HepG2 (cell line): ENCODE results near the gene ELP1. TPM values are rescaled to one million over a fixed set of nuclear protein-coding genes. Genes with fewer than 3 reads are reported as not detected.
A peak's percentile ranks its signal among the peaks of the same experiment; 100 is the strongest.

Experiments used
- AHR ChIP-seq: IDR thresholded peaks from 2 replicates; pipeline ENCODE4 v1.6.1; 2018; ENCODE audit warnings: missing genetic modification reagents, missing compliant biosample characterization
- BRCA1 ChIP-seq: sonication (generic); formaldehyde crosslinking; IDR thresholded peaks from 2 replicates; pipeline ENCODE4 v1.4.0; 2020; ENCODE audit warnings: missing genetic modification reagents
- KMT2B ChIP-seq: IDR thresholded peaks from 2 replicates; pipeline ENCODE4 v1.6.1; 2016; ENCODE audit warnings: missing genetic modification reagents, missing compliant biosample characterization
- MAFG ChIP-seq: sonication (generic); formaldehyde crosslinking; IDR thresholded peaks from 2 replicates; pipeline ENCODE4 v1.5.1; 2020; ENCODE audit warnings: mild to moderate bottlenecking, missing genetic modification reagents
- MIXL1 ChIP-seq: IDR thresholded peaks from 2 replicates; pipeline ENCODE4 v1.6.1; 2016
- MNT ChIP-seq: fragments of 450-650 bp; IDR thresholded peaks from 2 replicates; pipeline ENCODE4 v1.6.1; 2016
- RFX3 ChIP-seq: IDR thresholded peaks from 2 replicates; pipeline ENCODE4 v1.6.1; 2016; ENCODE audit warnings: missing biosample characterization, missing genetic modification reagents
- SAFB2 ChIP-seq: sonication (generic); formaldehyde crosslinking; IDR thresholded peaks from 2 replicates; pipeline ENCODE4 v1.5.1; 2020; ENCODE audit warnings: missing genetic modification reagents, low read depth, mild to moderate bottlenecking, borderline replicate concordance
- SMAD3 ChIP-seq: sonication (generic); formaldehyde crosslinking; IDR thresholded peaks from 2 replicates; pipeline ENCODE4 v1.4.0; 2020; ENCODE audit warnings: missing genetic modification reagents
- SRF ChIP-seq: IDR thresholded peaks from 2 replicates; pipeline ENCODE4 v1.6.1; 2011; ENCODE audit warnings: mild to moderate bottlenecking, low read depth, low read length, moderate library complexity
- USF2 ChIP-seq, 2 experiments: sonication (generic) in 1 of 2; formaldehyde crosslinking in 1 of 2; IDR thresholded peaks; 2 replicates each; pipeline versions ENCODE4 v1.5.1 to v1.6.1; 2011 to 2020; ENCODE audit warnings: borderline replicate concordance in 1 of 2, low read depth in 1 of 2, low read length in 1 of 2, mild to moderate bottlenecking in 1 of 2, missing genetic modification reagents in 1 of 2, moderate library complexity in 1 of 2
- ZNF20 ChIP-seq: sonication (generic); formaldehyde crosslinking; IDR thresholded peaks from 2 replicates; pipeline ENCODE4 v1.4.0; 2020; ENCODE audit warnings: mild to moderate bottlenecking, moderate library complexity, missing genetic modification reagents
- ZNF205 ChIP-seq: IDR thresholded peaks from 2 replicates; pipeline ENCODE4 v1.6.1; 2018; ENCODE audit warnings: missing biosample characterization, missing genetic modification reagents
- ZNF34 ChIP-seq: sonication (generic); formaldehyde crosslinking; IDR thresholded peaks from 2 replicates; pipeline ENCODE4 v1.4.0; 2020; ENCODE audit warnings: mild to moderate bottlenecking, missing genetic modification reagents, borderline replicate concordance
- ZNF768 ChIP-seq: sonication (generic); formaldehyde crosslinking; IDR thresholded peaks from 2 replicates; pipeline ENCODE4 v1.4.0; 2020; ENCODE audit warnings: missing genetic modification reagents
- polyA plus RNA-seq, 8 experiments: library from polyadenylated mRNA; depleted of rRNA in 3 of 8; stranded (reverse) in 7 of 8; unstranded in 1 of 8; fragments of >200 nt; fragmentation: Illumina TruSeq in 4 of 8; extraction: Trizol in 4 of 8; gene quantifications; 2 replicates each; pipeline versions ENCODE4 v1.2.1 to v1.2.3, GENCODE V29; 2011 to 2016; ENCODE audit warnings: low read depth in 4 of 8, missing spikeins in 1 of 8, mixed read lengths in 1 of 8; ENCODE audit not compliant: insufficient read depth in 1 of 8
- total RNA-seq, 5 experiments: library from RNA; depleted of rRNA; stranded (reverse); fragments of >200 nt; fragmentation: Illumina TruSeq; extraction: Trizol; gene quantifications; 2 replicates each; pipeline ENCODE4 v1.2.3, GENCODE V29; 2016; ENCODE audit warnings: low read depth in 1 of 5
- TF ChIP-seq, protein P1 (sequence below): sonication (generic); formaldehyde crosslinking; IDR thresholded peaks from 2 replicates; pipeline ENCODE4 v1.4.0; 2020; ENCODE audit warnings: missing genetic modification reagents, low read depth, mild to moderate bottlenecking, borderline replicate concordance
- TF ChIP-seq, protein P2 (sequence below): IDR thresholded peaks from 2 replicates; pipeline ENCODE4 v1.6.1; 2012; ENCODE audit warnings: low read depth, low read length, improper control_type of control experiment
- TF ChIP-seq, protein P3 (sequence below): sonication (generic); formaldehyde crosslinking; IDR thresholded peaks from 2 replicates; pipeline ENCODE4 v1.5.1; 2020; ENCODE audit warnings: missing genetic modification reagents, mild to moderate bottlenecking, borderline replicate concordance

The ELP1 gene
- total and polyA plus RNA-seq, 2 of the 13 experiments (the other 11 are each of a cell fraction or from before 2014, with no cell fraction given): 157 to 275 TPM

- TF ChIP-seq, protein P1, sequence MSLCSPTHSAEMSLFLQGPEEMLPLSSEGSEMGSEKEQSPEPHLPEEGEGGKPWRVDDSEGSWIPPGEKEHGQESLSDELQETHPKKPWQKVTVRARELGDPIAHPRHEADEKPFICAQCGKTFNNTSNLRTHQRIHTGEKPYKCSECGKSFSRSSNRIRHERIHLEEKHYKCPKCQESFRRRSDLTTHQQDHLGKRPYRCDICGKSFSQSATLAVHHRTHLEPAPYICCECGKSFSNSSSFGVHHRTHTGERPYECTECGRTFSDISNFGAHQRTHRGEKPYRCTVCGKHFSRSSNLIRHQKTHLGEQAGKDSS (CRISPR knock-in tag): no peak
- TF ChIP-seq MIXL1 (CRISPR knock-in tag) (no peak; the same call in 1 of the 2 replicates), MAFG (CRISPR knock-in tag) (no peak), AHR (CRISPR knock-in tag) (no peak), MNT (peak; percentile 42; the same call in 1 of the 2 replicates), ZNF34 (CRISPR knock-in tag) (no peak), SRF (no peak), ZNF20 (CRISPR knock-in tag) (no peak), ZNF768 (CRISPR knock-in tag) (no peak), KMT2B (CRISPR knock-in tag) (no peak), USF2 (IDR thresholded peaks at IDR 0.05; ENCODE audit: low read depth, low read length) (no peak), USF2 (CRISPR knock-in tag; IDR thresholded peaks at IDR 0.05; ENCODE audit: borderline replicate concordance) (peak; percentile 57; the same call in 1 of the 2 replicates), SAFB2 (no peak), ZNF205 (CRISPR knock-in tag) (no peak), BRCA1 (CRISPR knock-in tag) (no peak), RFX3 (CRISPR knock-in tag) (no peak), SMAD3 (0 out of 2 replicates have a peak, but pooled peaks have one; percentile 31)
- TF ChIP-seq, protein P2, sequence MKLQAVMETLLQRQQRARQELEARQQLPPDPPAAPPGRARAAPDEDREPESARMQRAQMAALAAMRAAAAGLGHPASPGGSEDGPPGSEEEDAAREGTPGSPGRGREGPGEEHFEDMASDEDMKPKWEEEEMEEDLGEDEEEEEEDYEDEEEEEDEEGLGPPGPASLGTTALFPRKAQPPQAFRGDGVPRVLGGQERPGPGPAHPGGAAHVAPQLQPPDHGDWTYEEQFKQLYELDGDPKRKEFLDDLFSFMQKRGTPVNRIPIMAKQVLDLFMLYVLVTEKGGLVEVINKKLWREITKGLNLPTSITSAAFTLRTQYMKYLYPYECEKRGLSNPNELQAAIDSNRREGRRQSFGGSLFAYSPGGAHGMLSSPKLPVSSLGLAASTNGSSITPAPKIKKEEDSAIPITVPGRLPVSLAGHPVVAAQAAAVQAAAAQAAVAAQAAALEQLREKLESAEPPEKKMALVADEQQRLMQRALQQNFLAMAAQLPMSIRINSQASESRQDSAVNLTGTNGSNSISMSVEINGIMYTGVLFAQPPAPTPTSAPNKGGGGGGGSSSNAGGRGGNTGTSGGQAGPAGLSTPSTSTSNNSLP: peak; percentile 55
- TF ChIP-seq, protein P3, sequence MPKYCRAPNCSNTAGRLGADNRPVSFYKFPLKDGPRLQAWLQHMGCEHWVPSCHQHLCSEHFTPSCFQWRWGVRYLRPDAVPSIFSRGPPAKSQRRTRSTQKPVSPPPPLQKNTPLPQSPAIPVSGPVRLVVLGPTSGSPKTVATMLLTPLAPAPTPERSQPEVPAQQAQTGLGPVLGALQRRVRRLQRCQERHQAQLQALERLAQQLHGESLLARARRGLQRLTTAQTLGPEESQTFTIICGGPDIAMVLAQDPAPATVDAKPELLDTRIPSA (CRISPR knock-in tag): no peak
Measured at GRCh38 chr9:108869092-108869725, 64.7 kb downstream of the ELP1 start (continued).
